Activated T-cell treated with anti-CD3 and anti-CD28 coated beads for 48 hours (primary cell): Measurements from ENCODE around the gene DNAH10.
"Not testable (repeated sequence)": the region's sequence is repeated elsewhere in the genome, so short reads cannot be mapped to it uniquely, and the experiment has no call there.

ENCODE experiments used
- DNase-seq: peaks from one replicate; pipeline ENCODE4 v3.0.0-alpha.2; 2020; ENCODE audit warnings: low read depth

The DNAH10 gene

GRCh38 chr12:123908884-123909725 lies 147.0 kb downstream of the DNAH10 start:
- DNase-seq, result no peak

- DNase-seq, result no peak
Observed at GRCh38 chr12:123910057-123910456, 148.0 kb downstream of the DNAH10 start.

GRCh38 chr12:123910761-123911193 lies 148.7 kb downstream of the DNAH10 start:
- no peak for DNase-seq

GRCh38 chr12:123911672-123912409 lies 149.7 kb downstream of the DNAH10 start:
- not testable (repeated sequence) for DNase-seq

GRCh38 chr12:123912415-123913380 lies 150.6 kb downstream of the DNAH10 start:
- DNase-seq, result no peak

GRCh38 chr12:123914726-123915333 lies 152.7 kb downstream of the DNAH10 start:
- no peak for DNase-seq

- DNase-seq, result peak; percentile 58
Observed at GRCh38 chr12:123916729-123917128, 154.6 kb downstream of the DNAH10 start.

- no peak for DNase-seq
Observed at GRCh38 chr12:123917337-123917850, 155.3 kb downstream of the DNAH10 start.

GRCh38 chr12:123919980-123920360 lies 157.9 kb downstream of the DNAH10 start:
- no peak for DNase-seq

GRCh38 chr12:123923038-123923437 lies 160.9 kb downstream of the DNAH10 start:
- DNase-seq, result no peak

GRCh38 chr12:123923927-123924326 lies 161.8 kb downstream of the DNAH10 start:
- DNase-seq, result no peak

- DNase-seq, result no peak
Observed at GRCh38 chr12:123924539-123924938, 162.4 kb downstream of the DNAH10 start.

GRCh38 chr12:123928274-123928865 lies 166.3 kb downstream of the DNAH10 start:
- no peak for DNase-seq

GRCh38 chr12:123928897-123929296 lies 166.8 kb downstream of the DNAH10 start:
- no peak for DNase-seq

- no peak for DNase-seq
Observed at GRCh38 chr12:123929946-123930583, 168.0 kb downstream of the DNAH10 start.

GRCh38 chr12:123931686-123932321 lies 169.7 kb downstream of the DNAH10 start:
- DNase-seq, result no peak

GRCh38 chr12:123933214-123933613 lies 171.1 kb downstream of the DNAH10 start:
- no peak for DNase-seq

- no peak for DNase-seq
Observed at GRCh38 chr12:123934016-123934620, 172.0 kb downstream of the DNAH10 start.

GRCh38 chr12:123934829-123935228 lies 172.7 kb downstream of the DNAH10 start:
- no peak for DNase-seq

- DNase-seq, result no peak
Observed at GRCh38 chr12:123935956-123936355, 173.9 kb downstream of the DNAH10 start.
